Glutamatergic neuron (in vitro differentiated cells): ENCODE data around the gene TIAL1. TPM values are rescaled to one million over a fixed set of nuclear protein-coding genes. Genes with fewer than 3 reads are reported as not detected.

Experiments
- DNase-seq: peaks from one replicate; pipeline ENCODE4 v3.0.0; 2022
- H3K27ac Mint-ChIP-seq: one replicate; pipeline ENCODE4 v1.8.0; 2020; ENCODE audit warnings: mild to moderate bottlenecking, mixed read lengths, inconsistent platforms; ENCODE audit not compliant: unreplicated experiment
- H3K27me3 Mint-ChIP-seq: one replicate; pipeline ENCODE4 v1.8.0; 2020; ENCODE audit warnings: mild to moderate bottlenecking, moderate library complexity, mixed read lengths, inconsistent platforms; ENCODE audit not compliant: unreplicated experiment
- H3K36me3 Mint-ChIP-seq: one replicate; pipeline ENCODE4 v1.8.0; 2020; ENCODE audit warnings: mild to moderate bottlenecking, mixed read lengths, inconsistent platforms; ENCODE audit not compliant: unreplicated experiment
- H3K4me1 Mint-ChIP-seq: one replicate; pipeline ENCODE4 v1.8.0; 2020; ENCODE audit warnings: mild to moderate bottlenecking, low read depth, mixed read lengths, inconsistent platforms; ENCODE audit not compliant: unreplicated experiment
- H3K4me3 Mint-ChIP-seq: one replicate; pipeline ENCODE4 v1.8.0; 2020; ENCODE audit warnings: mild to moderate bottlenecking, mixed read lengths, inconsistent platforms; ENCODE audit not compliant: unreplicated experiment
- H3K9me3 Mint-ChIP-seq: one replicate; pipeline ENCODE4 v1.8.0; 2020; ENCODE audit warnings: mild to moderate bottlenecking, moderate library complexity, mixed read lengths, inconsistent platforms; ENCODE audit not compliant: unreplicated experiment
- CTCF ChIP-seq: fragments of 200-600 bp; sonication (generic); IDR thresholded peaks from one replicate; pipeline ENCODE4 v1.5.0; 2021; ENCODE audit not compliant: partially characterized antibody, unreplicated experiment
- total RNA-seq: library from RNA; stranded (reverse); fragmentation: NEBNext Ultra II Directional; extraction: Animal tissue kit (Norgen Biotek cat#: 25700); gene quantifications from one replicate; pipeline ENCODE4 v1.2.1, GENCODE V29; 2021; ENCODE audit not compliant: unreplicated experiment

The TIAL1 gene
- total RNA-seq, 1 donor from 2014 or later, result 216 TPM

DNA sequence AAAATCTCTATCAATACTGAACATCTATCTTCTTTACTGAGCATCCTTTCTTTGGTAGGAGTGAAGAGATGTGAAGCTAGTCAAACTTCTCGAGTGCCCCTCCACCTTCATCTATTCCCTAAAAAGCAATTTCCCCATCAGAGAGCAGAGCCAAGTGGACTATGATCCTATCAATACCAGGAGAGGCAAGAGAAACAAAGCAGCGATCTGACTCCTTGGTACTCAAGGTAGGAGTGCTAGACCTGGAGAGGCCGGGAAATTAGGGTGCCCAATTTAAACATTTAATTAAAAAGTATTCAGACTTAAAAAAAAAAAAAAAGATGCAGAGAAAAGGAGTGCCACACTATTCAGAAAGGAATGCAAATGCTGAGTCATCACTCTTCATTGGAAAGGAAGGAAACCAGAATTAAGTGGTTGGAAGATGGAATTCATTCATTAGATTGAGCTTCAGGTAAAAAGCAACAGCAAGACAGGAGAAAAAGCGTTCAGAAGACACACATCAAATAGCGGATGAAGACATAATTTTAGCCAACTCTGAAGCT lies 1.6 kb downstream of the TIAL1 start:
- peaks cover 8% of the 10 kb centered on the region for H3K27me3 Mint-ChIP-seq
- H3K9me3 Mint-ChIP-seq, result peaks cover 4% of the 10 kb centered on the region
- peak overlapping the region; percentile 90 for H3K27ac Mint-ChIP-seq
- peaks cover 24% of the 10 kb centered on the region for H3K4me1 Mint-ChIP-seq
- DNase-seq, result no peak
- TF ChIP-seq CTCF, result no peak
- H3K36me3 Mint-ChIP-seq, result no peaks in the 10 kb centered on the region
- H3K4me3 Mint-ChIP-seq, result peak overlapping the region; percentile 97

DNA sequence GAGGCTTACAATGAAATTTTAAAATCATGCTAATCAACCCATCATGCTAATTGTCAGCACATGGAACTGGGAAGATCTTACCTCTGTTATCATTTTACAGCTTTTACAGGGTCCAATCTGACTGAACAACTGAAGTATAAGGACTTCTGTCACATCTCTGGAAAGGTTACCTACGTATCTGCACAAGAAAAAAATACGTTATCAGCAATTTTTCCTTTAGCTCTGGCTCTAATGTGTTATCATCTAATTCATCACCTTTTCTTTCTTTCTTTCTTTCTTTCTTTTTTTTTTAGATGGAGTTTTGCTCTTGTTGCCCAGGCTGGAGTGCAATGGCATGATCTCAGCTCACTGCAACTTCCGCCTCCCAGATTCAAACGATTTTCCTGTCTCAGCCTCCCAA lies 8.7 kb downstream of the TIAL1 start:
- no peak for TF ChIP-seq CTCF
- Mint-ChIP-seq H3K9me3 (no peaks in the 10 kb centered on the region), H3K4me3 (no peak overlapping the region), H3K4me1 (peaks cover 12% of the 10 kb centered on the region), H3K27ac (no peak overlapping the region), H3K27me3 (no peaks in the 10 kb centered on the region), H3K36me3 (no peaks in the 10 kb centered on the region)
- no peak for DNase-seq

DNA sequence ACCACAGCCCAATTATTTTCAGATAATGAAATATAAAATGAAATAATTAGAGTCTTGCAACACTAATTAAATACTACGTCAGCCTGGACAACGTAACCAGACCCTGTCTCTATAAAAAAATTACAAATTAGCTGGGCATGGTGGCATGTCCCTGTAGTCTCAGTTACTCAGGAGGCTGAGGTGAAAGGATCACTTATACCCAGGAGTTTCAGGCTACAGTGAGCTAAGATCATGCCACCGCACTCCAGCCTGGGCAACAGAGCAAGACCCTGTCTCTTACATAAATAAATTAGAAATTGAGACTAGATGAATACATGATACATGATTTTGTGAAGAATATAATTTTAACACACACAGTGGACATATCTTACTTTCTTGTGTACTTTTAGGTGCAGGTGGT lies 18.4 kb downstream of the TIAL1 start:
- Mint-ChIP-seq H3K4me3 (no peak overlapping the region), H3K9me3 (no peaks in the 10 kb centered on the region), H3K27ac (no peak overlapping the region), H3K36me3 (no peaks in the 10 kb centered on the region), H3K27me3 (no peaks in the 10 kb centered on the region), H3K4me1 (no peaks in the 10 kb centered on the region)
- DNase-seq, result no peak
- TF ChIP-seq CTCF, result no peak

GRCh38 chr10:119575991-119576390 lies 20.8 kb downstream of the TIAL1 start:
- H3K4me1 Mint-ChIP-seq, result no peaks in the 10 kb centered on the region
- no peaks in the 10 kb centered on the region for H3K27me3 Mint-ChIP-seq
- H3K36me3 Mint-ChIP-seq, result no peaks in the 10 kb centered on the region
- H3K27ac Mint-ChIP-seq, result no peak overlapping the region
- no peak for TF ChIP-seq CTCF
- no peaks in the 10 kb centered on the region for H3K9me3 Mint-ChIP-seq
- DNase-seq, result no peak
- no peak overlapping the region for H3K4me3 Mint-ChIP-seq

DNA sequence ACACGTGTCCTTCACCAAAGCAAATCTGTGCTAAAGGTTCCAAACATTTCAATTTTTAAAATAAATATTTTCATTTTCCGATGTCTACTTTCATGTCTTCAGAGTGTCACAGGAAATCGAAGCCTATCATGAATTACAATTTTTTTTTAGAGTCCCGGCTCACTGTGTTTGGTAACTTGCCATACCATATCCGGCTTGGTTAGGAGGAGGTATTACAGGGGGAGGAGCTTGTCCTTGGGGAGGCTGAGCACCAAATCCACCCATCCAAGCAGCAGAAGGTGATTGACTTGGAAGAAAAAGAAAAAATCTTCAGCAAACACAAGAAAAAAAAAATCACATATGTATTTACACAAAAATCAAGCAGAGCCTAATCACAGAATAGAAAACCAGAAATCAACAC lies 21.3 kb downstream of the TIAL1 start:
- DNase-seq, result no peak
- Mint-ChIP-seq H3K4me1 (no peaks in the 10 kb centered on the region), H3K4me3 (no peak overlapping the region), H3K36me3 (no peaks in the 10 kb centered on the region), H3K27me3 (no peaks in the 10 kb centered on the region), H3K9me3 (no peaks in the 10 kb centered on the region), H3K27ac (no peak overlapping the region)
- no peak for TF ChIP-seq CTCF
